ENCODE measurements around the gene USP51. TPM values are rescaled to one million over a fixed set of nuclear protein-coding genes. Genes with fewer than 3 reads are reported as not detected.
"Not testable (repeated sequence)": the region's sequence is repeated elsewhere in the genome, so short reads cannot be mapped to it uniquely, and the experiment has no call there.

USP51 gene
- total RNA-seq, 1 donor from 2014 or later = 8.6 TPM

GRCh38 chrX:55488006-55488592, 1.5 kb downstream of the USP51 start:
- H3K9me3 Mint-ChIP-seq (ENCODE audit: low read depth) = peaks cover 7% of the 10 kb centered on the region

DNA sequence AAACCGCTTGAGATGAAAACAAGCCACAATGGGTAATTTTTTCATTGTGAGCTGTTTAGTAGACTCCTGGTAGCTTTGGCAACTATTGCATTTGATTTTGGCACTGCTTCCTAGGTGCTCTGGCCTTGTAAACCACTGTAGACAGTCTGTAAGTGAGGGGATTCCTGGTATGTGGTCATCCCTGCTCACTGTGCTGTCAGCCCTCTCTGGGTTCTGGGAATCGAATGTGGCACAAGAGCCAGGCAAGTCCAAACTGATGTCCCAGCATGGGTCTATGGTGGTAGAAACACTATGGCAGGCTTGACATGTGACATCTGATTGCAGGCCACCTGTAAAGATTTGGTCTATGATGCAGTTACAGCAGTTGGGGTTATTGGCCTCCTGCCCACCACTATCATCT, 2.5 kb downstream of the USP51 start:
- peaks cover 9% of the 10 kb centered on the region for H3K9me3 Mint-ChIP-seq (ENCODE audit: low read depth)
- no peak for DNase-seq (ENCODE audit: low spot score, unreplicated experiment)
- H3K27ac Mint-ChIP-seq = no peak overlapping the region
- H3K36me3 Mint-ChIP-seq (ENCODE audit: insufficient read depth) = peaks cover 2% of the 10 kb centered on the region
- TF ChIP-seq, protein P1, sequence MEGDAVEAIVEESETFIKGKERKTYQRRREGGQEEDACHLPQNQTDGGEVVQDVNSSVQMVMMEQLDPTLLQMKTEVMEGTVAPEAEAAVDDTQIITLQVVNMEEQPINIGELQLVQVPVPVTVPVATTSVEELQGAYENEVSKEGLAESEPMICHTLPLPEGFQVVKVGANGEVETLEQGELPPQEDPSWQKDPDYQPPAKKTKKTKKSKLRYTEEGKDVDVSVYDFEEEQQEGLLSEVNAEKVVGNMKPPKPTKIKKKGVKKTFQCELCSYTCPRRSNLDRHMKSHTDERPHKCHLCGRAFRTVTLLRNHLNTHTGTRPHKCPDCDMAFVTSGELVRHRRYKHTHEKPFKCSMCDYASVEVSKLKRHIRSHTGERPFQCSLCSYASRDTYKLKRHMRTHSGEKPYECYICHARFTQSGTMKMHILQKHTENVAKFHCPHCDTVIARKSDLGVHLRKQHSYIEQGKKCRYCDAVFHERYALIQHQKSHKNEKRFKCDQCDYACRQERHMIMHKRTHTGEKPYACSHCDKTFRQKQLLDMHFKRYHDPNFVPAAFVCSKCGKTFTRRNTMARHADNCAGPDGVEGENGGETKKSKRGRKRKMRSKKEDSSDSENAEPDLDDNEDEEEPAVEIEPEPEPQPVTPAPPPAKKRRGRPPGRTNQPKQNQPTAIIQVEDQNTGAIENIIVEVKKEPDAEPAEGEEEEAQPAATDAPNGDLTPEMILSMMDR (IDR thresholded peaks at IDR 0.05; ENCODE audit: unreplicated experiment) = no peak
- H3K4me3 Mint-ChIP-seq (ENCODE audit: low read depth) = no peak overlapping the region
- no peaks in the 10 kb centered on the region for H3K27me3 Mint-ChIP-seq
- no peaks in the 10 kb centered on the region for H3K4me1 Mint-ChIP-seq (ENCODE audit: low read depth)

More at GRCh38 chrX:55488006-55488592, 1.5 kb downstream of the USP51 start:
- peaks cover 2% of the 10 kb centered on the region for H3K36me3 Mint-ChIP-seq (ENCODE audit: insufficient read depth)
- DNase-seq (ENCODE audit: low spot score, unreplicated experiment) = no peak
- H3K4me3 Mint-ChIP-seq (ENCODE audit: low read depth) = peak overlapping the region; percentile 89
- TF ChIP-seq, protein P1 (IDR thresholded peaks at IDR 0.05; ENCODE audit: unreplicated experiment) = no peak
- no peaks in the 10 kb centered on the region for H3K4me1 Mint-ChIP-seq (ENCODE audit: low read depth)
- no peaks in the 10 kb centered on the region for H3K27me3 Mint-ChIP-seq
- peak overlapping the region; percentile 87 for H3K27ac Mint-ChIP-seq

GRCh38 chrX:55486736-55487135, 2.9 kb downstream of the USP51 start:
- Mint-ChIP-seq H3K4me3 (ENCODE audit: low read depth) (no peak overlapping the region), H3K4me1 (ENCODE audit: low read depth) (no peaks in the 10 kb centered on the region), H3K9me3 (ENCODE audit: low read depth) (peaks cover 13% of the 10 kb centered on the region), H3K27me3 (no peaks in the 10 kb centered on the region), H3K36me3 (ENCODE audit: insufficient read depth) (peaks cover 2% of the 10 kb centered on the region), H3K27ac (no peak overlapping the region)
- TF ChIP-seq, protein P1 (IDR thresholded peaks at IDR 0.05; ENCODE audit: unreplicated experiment) = no peak
- DNase-seq (ENCODE audit: low spot score, unreplicated experiment) = no peak

DNA sequence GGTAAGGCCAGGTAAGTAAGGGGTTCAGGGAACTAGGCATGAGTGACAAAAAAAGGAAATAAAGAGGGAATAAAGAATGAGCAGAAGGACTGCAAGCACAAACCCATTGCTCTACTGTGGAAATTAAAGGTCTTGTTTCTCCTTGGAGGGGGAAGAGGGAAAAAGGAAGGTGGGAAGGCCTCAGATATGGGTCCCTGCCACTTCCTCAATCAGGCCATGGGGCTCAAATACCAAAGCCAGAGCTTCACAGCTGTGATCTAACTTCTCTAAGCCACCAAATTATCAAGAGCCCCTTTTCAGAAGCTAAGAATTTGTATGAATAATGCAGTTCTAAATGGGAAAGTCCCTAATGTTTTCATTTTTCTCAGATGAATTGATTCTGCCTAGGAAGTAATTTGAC, 4.7 kb downstream of the USP51 start:
- no peaks in the 10 kb centered on the region for H3K27me3 Mint-ChIP-seq
- H3K4me3 Mint-ChIP-seq (ENCODE audit: low read depth) = no peak overlapping the region
- peaks cover 2% of the 10 kb centered on the region for H3K36me3 Mint-ChIP-seq (ENCODE audit: insufficient read depth)
- no peak for DNase-seq (ENCODE audit: low spot score, unreplicated experiment)
- no peak overlapping the region for H3K27ac Mint-ChIP-seq
- H3K9me3 Mint-ChIP-seq (ENCODE audit: low read depth) = peaks cover 13% of the 10 kb centered on the region
- H3K4me1 Mint-ChIP-seq (ENCODE audit: low read depth) = no peaks in the 10 kb centered on the region
- TF ChIP-seq, protein P1 (IDR thresholded peaks at IDR 0.05; ENCODE audit: unreplicated experiment) = no peak

- Mint-ChIP-seq H3K9me3 (ENCODE audit: low read depth) (peaks cover 10% of the 10 kb centered on the region), H3K27me3 (no peaks in the 10 kb centered on the region), H3K36me3 (ENCODE audit: insufficient read depth) (peaks cover 2% of the 10 kb centered on the region), H3K27ac (no peak overlapping the region), H3K4me3 (ENCODE audit: low read depth) (no peak overlapping the region), H3K4me1 (ENCODE audit: low read depth) (no peaks in the 10 kb centered on the region)
- TF ChIP-seq, protein P1 (IDR thresholded peaks at IDR 0.05; ENCODE audit: unreplicated experiment) = no peak
- DNase-seq (ENCODE audit: low spot score, unreplicated experiment) = no peak
Measured at GRCh38 chrX:55480390-55481062, 9.1 kb downstream of the USP51 start.

DNA sequence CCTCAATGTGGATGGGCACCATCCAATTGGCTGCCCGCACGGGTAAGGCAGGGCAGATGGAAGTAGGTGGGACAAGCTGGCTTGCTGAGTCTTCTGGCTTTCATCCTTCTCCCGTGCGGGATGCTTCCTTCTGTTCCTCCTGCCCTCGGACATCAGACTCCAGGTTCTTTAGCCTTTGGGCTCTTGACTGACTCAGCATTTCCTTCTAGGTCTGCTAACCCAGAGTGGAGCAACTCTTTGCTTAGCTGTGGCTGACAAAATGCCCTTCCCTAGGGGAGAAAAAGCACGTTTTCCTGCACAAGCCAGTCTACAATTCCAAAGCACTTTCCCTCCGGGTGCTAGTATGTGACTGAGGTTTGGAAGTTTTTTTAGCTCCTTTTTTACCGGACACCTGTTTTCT, 9.7 kb downstream of the USP51 start:
- H3K27me3 Mint-ChIP-seq; H3K27ac Mint-ChIP-seq; H3K4me3 Mint-ChIP-seq (ENCODE audit: low read depth); H3K4me1 Mint-ChIP-seq (ENCODE audit: low read depth); H3K36me3 Mint-ChIP-seq (ENCODE audit: insufficient read depth); DNase-seq (ENCODE audit: low spot score, unreplicated experiment); H3K9me3 Mint-ChIP-seq (ENCODE audit: low read depth): not testable (repeated sequence)

DNA sequence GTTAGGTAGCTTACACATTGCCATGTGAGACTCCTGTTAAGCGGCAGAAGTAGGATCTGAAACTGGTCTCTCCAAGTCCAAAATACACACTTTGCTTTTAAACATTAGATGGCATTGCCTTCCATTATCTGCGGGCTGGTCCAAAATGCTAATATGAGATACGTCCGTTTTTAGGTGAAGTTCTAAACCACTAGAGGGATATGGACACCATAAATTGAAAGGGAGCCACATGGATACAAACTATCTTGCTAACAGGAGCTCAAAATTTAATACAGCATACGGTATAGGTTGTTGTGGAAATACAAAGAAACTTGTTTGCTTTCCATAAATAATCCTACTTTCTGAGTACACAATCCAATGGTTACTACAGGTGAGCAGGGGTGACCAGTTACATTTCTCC, 23.9 kb downstream of the USP51 start:
- not testable (repeated sequence) for H3K4me1 Mint-ChIP-seq (ENCODE audit: low read depth); H3K27me3 Mint-ChIP-seq; H3K9me3 Mint-ChIP-seq (ENCODE audit: low read depth); H3K36me3 Mint-ChIP-seq (ENCODE audit: insufficient read depth); DNase-seq (ENCODE audit: low spot score, unreplicated experiment); H3K27ac Mint-ChIP-seq; H3K4me3 Mint-ChIP-seq (ENCODE audit: low read depth)

DNA sequence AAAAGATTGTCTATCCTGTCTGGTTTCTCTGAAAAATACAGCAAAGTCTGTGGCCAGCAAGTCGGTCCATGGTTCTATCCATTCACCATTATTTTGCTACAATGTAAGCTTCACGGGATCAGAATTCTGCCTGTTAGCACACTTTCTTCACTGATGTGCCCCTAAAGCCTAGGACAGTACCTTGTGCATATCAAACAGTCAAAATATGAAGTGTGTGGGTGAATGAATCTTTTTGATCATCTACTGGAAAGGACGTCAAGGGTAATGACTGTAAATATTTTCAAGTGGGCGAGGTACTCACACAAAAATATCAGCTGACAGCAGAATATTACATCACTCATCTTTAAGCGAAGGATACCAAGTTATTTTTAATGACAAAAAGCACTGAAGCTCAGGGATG, 24.5 kb downstream of the USP51 start:
- DNase-seq (ENCODE audit: low spot score, unreplicated experiment); H3K27me3 Mint-ChIP-seq; H3K4me3 Mint-ChIP-seq (ENCODE audit: low read depth); H3K9me3 Mint-ChIP-seq (ENCODE audit: low read depth); H3K4me1 Mint-ChIP-seq (ENCODE audit: low read depth); H3K36me3 Mint-ChIP-seq (ENCODE audit: insufficient read depth); H3K27ac Mint-ChIP-seq: not testable (repeated sequence)
